OCI-M2 (cell line): ENCODE results near the gene AKAP7.
A peak's percentile ranks its signal among the peaks of the same experiment; 100 is the strongest.

ENCODE experiments used
- DNase-seq: peaks from one replicate; lab custom pipeline; 2025; ENCODE audit not compliant: unreplicated experiment; lab: John Stamatoyannopoulos, UW

Gene AKAP7

GRCh38 chr6:131132360-131132759 is 2.9 kb upstream of the AKAP7 start:
- DNase-seq, result no peak

GRCh38 chr6:131134220-131134979 is 867 bp upstream of the AKAP7 start:
- no peak for DNase-seq

GRCh38 chr6:131134980-131135243 is 355 bp upstream of the AKAP7 start:
- no peak for DNase-seq

GRCh38 chr6:131136021-131136786 is 937 bp downstream of the AKAP7 start:
- no peak for DNase-seq

- no peak for DNase-seq
Measured at GRCh38 chr6:131139599-131139998, 4.3 kb downstream of the AKAP7 start.

- DNase-seq, result no peak
Measured at GRCh38 chr6:131143319-131143718, 8.1 kb downstream of the AKAP7 start.

- no peak for DNase-seq
Measured at GRCh38 chr6:131146865-131147264, 11.6 kb downstream of the AKAP7 start.

- DNase-seq, result no peak
Measured at GRCh38 chr6:131156411-131156810, 21.1 kb downstream of the AKAP7 start.

- DNase-seq, result no peak
Measured at GRCh38 chr6:131159578-131159977, 24.3 kb downstream of the AKAP7 start.

GRCh38 chr6:131160254-131160758 is 25.0 kb downstream of the AKAP7 start:
- no peak for DNase-seq

- no peak for DNase-seq
Measured at GRCh38 chr6:131161987-131162386, 26.7 kb downstream of the AKAP7 start.

GRCh38 chr6:131163886-131164285 is 28.6 kb downstream of the AKAP7 start:
- no peak for DNase-seq

- no peak for DNase-seq
Measured at GRCh38 chr6:131164506-131164905, 29.2 kb downstream of the AKAP7 start.

GRCh38 chr6:131167773-131168172 is 32.5 kb downstream of the AKAP7 start:
- no peak for DNase-seq

GRCh38 chr6:131169613-131170012 is 34.3 kb downstream of the AKAP7 start:
- no peak for DNase-seq

- no peak for DNase-seq
Measured at GRCh38 chr6:131172222-131172621, 37.0 kb downstream of the AKAP7 start.

GRCh38 chr6:131173680-131174079 is 38.4 kb downstream of the AKAP7 start:
- DNase-seq, result no peak

- DNase-seq, result no peak
Measured at GRCh38 chr6:131175564-131175963, 40.3 kb downstream of the AKAP7 start.

- no peak for DNase-seq
Measured at GRCh38 chr6:131177996-131178395, 42.7 kb downstream of the AKAP7 start.

- peak; percentile 25 for DNase-seq
Measured at GRCh38 chr6:131182991-131183425, 47.7 kb downstream of the AKAP7 start.

GRCh38 chr6:131183427-131184095 is 48.3 kb downstream of the AKAP7 start:
- DNase-seq, result no peak

- DNase-seq, result no peak
Measured at GRCh38 chr6:131191590-131191989, 56.3 kb downstream of the AKAP7 start.
